Renal pelvis (tissue), 4 donors: Measurements from ENCODE around the gene NUBPL. TPM values are rescaled to one million over a fixed set of nuclear protein-coding genes. Genes with fewer than 3 reads are reported as not detected.
"Not testable (repeated sequence)": the region's sequence is repeated elsewhere in the genome, so short reads cannot be mapped to it uniquely, and the experiment has no call there.

Experiments used
- DNase-seq: peaks from one replicate; pipeline ENCODE4 v3.0.0-alpha.2; 2013
- polyA plus RNA-seq, 3 donors: library from polyadenylated mRNA; unstranded; fragments of 120-200 nt; gene quantifications; one replicate each; pipeline ENCODE4 v1.2.1, GENCODE V29; 2013; ENCODE audit not compliant: insufficient read length in 3 of 3

NUBPL gene
- polyA plus RNA-seq, 3 donors: 12.7 to 17.9 (median 15.1) TPM

- no peak for DNase-seq
Observed at GRCh38 chr14:31718585-31718984, 157.4 kb downstream of the NUBPL start.

DNA sequence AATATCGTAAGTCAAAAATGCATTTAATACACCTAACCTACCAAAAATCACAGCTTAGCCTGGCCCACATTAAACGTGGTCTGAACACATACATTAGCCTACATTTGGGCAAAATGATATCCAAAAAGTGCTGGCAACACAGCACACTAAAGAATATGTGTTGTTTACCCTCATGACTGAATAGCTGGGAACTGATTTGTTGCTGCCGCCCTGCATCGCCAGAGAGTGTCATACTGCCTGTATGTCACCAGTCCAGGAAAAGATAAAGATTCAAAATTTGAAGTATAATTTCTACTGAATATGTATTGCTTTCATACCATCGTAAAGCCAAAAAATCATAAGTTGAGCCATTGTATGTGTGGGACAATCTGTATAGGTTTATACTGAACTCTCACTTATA lies 157.8 kb downstream of the NUBPL start:
- no peak for DNase-seq

DNA sequence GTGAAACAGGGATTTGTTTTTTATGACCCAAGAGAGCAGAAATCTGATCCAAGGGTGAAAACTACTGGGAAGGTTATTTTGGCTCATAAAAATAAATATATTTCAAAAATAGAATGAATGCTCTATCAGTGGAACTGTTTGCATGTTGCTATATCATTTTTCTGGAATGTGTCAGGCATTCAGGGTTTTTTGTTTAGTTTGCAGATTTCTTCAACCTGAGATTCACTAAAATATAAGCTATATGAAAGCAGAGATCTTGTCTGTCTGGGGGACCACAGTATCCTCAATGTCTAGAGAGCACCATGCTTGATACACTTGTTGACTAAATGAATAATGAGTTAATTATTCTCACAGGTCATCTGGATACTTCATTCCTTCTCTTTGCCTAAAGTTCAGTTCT lies 165.1 kb downstream of the NUBPL start:
- peak; percentile 5 for DNase-seq

- DNase-seq: no peak
Observed at GRCh38 chr14:31727797-31728196, 166.6 kb downstream of the NUBPL start.

DNA sequence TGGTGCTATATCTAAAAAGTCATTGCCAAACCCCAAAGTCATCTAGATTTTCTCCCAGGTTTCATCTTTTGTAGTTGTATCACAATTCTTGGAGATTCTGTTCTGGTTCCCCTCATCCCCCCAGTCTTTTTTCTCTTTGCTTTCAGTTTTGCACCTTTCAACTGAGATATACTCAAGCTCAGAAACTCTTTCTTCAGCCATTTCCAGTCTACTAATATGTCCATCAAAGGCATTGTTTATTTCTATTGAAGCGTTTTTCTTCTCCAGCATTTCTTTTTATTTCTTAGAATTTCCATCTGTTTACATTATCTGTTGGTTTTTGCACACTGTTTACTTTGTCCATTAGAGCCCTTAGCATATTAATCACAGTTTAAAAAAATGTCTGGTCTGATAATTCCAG lies 179.5 kb downstream of the NUBPL start:
- no peak for DNase-seq

DNA sequence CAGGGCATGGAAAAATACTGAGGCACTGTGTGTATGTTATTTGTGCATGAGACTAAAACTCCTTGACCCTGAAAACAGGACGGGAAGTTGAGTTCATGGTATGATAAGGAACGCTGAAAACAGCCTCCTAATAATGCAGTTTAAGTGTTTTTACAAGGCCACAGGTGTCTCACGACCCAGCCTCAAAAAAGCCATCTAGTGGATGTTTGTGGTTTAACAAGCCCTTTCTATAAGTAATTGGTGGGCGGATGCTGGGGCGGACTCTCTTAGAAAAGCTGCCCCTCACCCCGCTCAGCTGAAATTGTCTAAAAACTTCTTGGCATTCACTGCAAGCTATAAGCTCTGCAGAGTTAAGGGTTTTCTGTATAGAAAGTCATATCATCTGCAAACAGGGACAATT lies 184.5 kb downstream of the NUBPL start:
- DNase-seq: no peak

DNA sequence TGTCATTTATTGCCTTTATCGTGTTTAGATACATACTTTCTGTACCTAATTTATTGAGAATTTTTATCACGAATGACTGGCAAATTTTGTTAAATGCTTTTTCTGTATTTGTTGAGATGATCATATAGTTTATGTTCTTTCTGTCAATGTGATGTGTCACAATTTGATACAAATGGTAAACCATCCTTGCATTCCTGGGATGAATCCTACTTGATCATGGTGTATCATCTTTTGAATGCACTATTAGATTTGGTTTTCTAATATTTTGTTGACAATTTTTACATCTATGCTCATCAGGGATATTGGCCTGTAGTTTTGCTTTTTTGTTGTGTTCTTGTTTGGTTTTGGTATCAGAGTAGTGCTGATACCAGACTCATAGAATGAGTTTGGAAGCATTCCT lies 185.1 kb downstream of the NUBPL start:
- no peak for DNase-seq

DNA sequence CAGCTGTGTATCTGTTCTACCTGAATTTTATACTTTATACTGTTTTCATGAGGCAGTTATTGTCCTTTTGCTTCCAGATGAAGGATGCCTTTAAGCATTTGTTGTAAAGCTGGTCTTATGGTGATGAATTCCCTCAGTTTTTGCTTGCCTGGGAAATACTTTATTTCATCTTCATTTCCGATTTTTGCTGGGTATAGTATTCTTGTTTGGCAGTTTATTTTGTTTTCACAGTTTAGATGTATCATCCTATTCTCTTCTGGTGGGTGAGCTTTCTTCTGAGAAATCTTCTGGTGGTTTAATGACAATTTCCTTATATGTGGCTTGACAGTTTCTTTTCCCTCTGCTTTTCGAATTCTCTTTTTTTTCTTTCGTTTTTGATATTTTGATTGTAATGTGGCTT lies 188.1 kb downstream of the NUBPL start:
- no peak for DNase-seq

- not testable (repeated sequence) for DNase-seq
Observed at GRCh38 chr14:31751047-31751446, 189.8 kb downstream of the NUBPL start.

DNA sequence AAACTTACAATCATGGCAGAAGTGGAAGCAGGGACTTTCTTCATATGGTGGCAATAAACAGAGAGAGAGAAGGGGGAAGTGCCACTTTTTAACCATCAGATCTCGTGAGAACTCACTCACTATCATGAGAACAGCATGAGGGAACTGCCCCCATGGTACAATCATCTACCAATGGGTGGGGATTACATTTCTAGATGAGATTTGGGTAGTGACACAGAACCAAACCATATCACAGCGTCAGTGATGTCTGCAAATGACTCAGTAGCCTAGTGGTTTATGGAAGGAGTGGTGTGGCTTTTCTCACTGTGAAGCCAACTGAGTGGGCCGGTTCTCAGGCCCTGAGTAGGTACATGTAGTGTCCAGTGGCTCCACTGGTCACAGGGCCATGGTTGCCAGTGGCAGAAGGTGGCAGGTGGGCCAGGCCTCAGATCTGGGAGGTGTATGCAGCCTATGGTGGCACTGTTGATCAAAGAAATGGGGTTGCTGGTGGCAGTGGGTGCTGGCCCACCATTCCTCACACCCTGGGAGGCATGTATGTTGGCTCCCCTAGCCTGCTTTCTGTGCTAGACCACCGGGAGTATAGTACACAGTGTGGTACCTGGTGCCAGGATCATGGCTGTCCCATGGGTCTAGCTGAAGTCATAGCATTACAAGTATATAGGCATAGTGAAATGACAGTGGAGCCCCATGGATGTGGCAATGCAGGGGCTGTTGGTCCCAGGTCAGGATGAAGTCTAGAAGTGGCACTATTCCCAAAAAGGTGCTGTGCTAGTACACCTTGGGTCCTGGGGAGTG lies 191.9 kb downstream of the NUBPL start:
- DNase-seq: no peak

- DNase-seq: no peak
Observed at GRCh38 chr14:31758941-31759340, 197.7 kb downstream of the NUBPL start.

DNA sequence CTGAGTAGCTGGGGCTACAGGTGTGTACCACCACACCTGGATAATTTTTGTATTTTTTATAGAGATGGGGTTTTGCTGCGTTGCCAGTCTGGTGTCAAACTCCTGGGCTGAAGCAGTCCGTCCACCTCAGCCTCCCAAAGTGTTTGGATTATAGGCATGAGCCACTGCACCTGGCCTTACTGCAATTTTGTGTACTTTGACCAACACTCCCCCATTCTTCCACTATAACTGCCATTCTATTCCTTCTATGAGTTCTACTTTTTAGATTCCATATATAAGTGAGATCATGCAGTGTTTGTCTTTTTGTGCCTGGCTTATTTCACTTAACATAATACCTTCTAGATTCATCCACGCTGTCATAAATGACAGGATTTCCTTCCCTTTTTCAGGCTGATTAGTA lies 199.1 kb downstream of the NUBPL start:
- no peak for DNase-seq

DNA sequence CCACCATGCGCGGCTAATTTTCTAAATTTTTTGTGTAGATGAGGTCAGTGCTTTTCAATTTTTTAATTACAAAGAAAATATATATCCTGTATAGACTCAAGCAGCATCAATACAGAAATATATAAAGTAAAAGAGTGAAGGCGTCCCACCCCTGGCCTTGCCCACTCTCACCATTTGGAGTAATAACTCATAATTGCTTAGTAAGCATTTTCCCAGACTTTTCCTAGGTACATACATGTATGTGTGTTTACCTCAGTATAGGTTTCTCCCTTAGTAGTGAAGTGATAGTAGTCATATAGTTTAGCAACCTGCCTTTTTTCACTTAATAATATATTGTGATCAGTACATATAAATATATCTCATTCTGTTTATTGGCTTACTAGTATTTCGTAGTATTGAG lies 200.1 kb downstream of the NUBPL start:
- no peak for DNase-seq

- no peak for DNase-seq
Observed at GRCh38 chr14:31763041-31763440, 201.8 kb downstream of the NUBPL start.

- DNase-seq: no peak
Observed at GRCh38 chr14:31766315-31766892, 205.2 kb downstream of the NUBPL start.

DNA sequence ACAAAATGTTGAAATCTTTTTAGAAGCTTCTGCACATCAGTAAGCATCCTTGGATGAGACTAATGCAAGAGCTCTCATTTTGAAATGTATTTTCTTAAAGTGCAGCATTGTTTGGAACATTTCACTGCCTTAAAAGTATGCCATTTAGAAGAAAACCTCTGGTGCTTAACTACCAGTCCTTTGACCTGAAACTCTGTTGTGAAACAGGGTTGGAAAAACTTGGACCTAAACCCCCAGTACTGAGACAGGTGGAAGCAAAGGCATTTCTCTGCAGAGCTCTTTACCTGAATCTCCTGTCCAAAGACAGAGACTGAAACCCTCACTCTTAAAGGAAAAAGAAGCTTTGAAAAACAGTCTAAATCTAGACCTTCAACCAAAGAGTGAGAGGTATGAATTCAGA lies 207.2 kb downstream of the NUBPL start:
- no peak for DNase-seq

GRCh38 chr14:31770271-31770670 lies 209.1 kb downstream of the NUBPL start:
- no peak for DNase-seq

GRCh38 chr14:31774567-31774966 lies 213.4 kb downstream of the NUBPL start:
- DNase-seq: no peak

DNA sequence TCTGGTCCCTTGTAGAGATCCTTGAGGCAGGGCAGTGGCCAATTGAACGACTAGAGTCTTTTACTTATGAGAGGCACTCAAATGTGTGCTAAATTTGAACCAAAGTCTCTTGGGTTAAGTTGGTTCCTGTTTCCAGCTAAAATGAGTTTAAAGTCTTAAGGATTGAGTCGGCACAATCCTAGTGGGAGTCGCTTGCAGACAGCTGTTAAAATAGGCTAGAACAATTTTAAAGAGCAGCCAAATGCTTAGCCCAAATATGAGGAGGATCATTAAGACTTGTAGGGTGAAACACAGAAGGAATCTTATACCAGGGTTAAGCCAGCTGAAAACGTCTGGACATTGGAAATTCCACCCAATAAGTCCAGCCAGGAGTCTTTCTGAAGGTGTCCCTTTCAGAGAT lies 216.1 kb downstream of the NUBPL start:
- DNase-seq: no peak

- DNase-seq: no peak
Observed at GRCh38 chr14:31781578-31781977, 220.4 kb downstream of the NUBPL start.

- no peak for DNase-seq
Observed at GRCh38 chr14:31785574-31785973, 224.4 kb downstream of the NUBPL start.

- no peak for DNase-seq
Observed at GRCh38 chr14:31787377-31787776, 226.2 kb downstream of the NUBPL start.

- DNase-seq: no peak
Observed at GRCh38 chr14:31788340-31788739, 227.1 kb downstream of the NUBPL start.

GRCh38 chr14:31792726-31793125 lies 231.5 kb downstream of the NUBPL start:
- DNase-seq: no peak
